Measurements from ENCODE around the gene SYS1.
A peak's percentile ranks its signal among the peaks of the same experiment; 100 is the strongest.

Gene SYS1

GRCh38 chr20:45341939-45342854 is 20.8 kb upstream of the SYS1 start:
- Histone ChIP-seq H3K4me1 (peaks cover 66% of the 10 kb centered on the region), H3K36me3 (ENCODE audit: control insufficient read depth, insufficient read depth, low read length) (no peaks in the 10 kb centered on the region), H3K79me2 (peaks cover 4% of the 10 kb centered on the region), H3K27me3 (ENCODE audit: control insufficient read depth, insufficient read depth, low read length) (no peaks in the 10 kb centered on the region), H3K9me3 (ENCODE audit: control insufficient read depth, low read length) (no peaks in the 10 kb centered on the region), H3K9ac (no peak overlapping the region), H3K4me3 (ENCODE audit: low read depth, low read length) (peak overlapping the region; percentile 28), H3K4me2 (ENCODE audit: low read length) (peak overlapping the region; percentile 45), H2AFZ (peak overlapping the region; percentile 87), H3K27ac (peak overlapping the region; percentile 95)
- no peak for TF ChIP-seq CTCF (IDR thresholded peaks at IDR 0.05)

- Histone ChIP-seq H3K27me3 (ENCODE audit: control insufficient read depth, insufficient read depth, low read length) (no peaks in the 10 kb centered on the region), H3K36me3 (ENCODE audit: control insufficient read depth, insufficient read depth, low read length) (no peaks in the 10 kb centered on the region), H3K9me3 (ENCODE audit: control insufficient read depth, low read length) (no peaks in the 10 kb centered on the region), H3K9ac (no peak overlapping the region), H3K27ac (peak overlapping the region; percentile 95), H2AFZ (peak overlapping the region; percentile 87), H3K79me2 (peaks cover 4% of the 10 kb centered on the region), H3K4me3 (ENCODE audit: low read depth, low read length) (peak overlapping the region; percentile 28), H3K4me2 (ENCODE audit: low read length) (peak overlapping the region; percentile 45), H3K4me1 (peaks cover 61% of the 10 kb centered on the region)
- TF ChIP-seq CTCF (IDR thresholded peaks at IDR 0.05) = no peak
Measured at GRCh38 chr20:45342855-45343531, 20.0 kb upstream of the SYS1 start.

- peaks cover 57% of the 10 kb centered on the region for H3K4me1 ChIP-seq
- no peak overlapping the region for H3K9ac ChIP-seq
- no peak for TF ChIP-seq CTCF (IDR thresholded peaks at IDR 0.05)
- peak overlapping the region; percentile 29 for H3K4me2 ChIP-seq (ENCODE audit: low read length)
- no peaks in the 10 kb centered on the region for H3K36me3 ChIP-seq (ENCODE audit: control insufficient read depth, insufficient read depth, low read length)
- H3K27ac ChIP-seq = peak overlapping the region; percentile 95
- peaks cover 4% of the 10 kb centered on the region for H3K79me2 ChIP-seq
- H3K27me3 ChIP-seq (ENCODE audit: control insufficient read depth, insufficient read depth, low read length) = no peaks in the 10 kb centered on the region
- H3K4me3 ChIP-seq (ENCODE audit: low read depth, low read length) = no peak overlapping the region
- H2AFZ ChIP-seq = no peak overlapping the region
- no peaks in the 10 kb centered on the region for H3K9me3 ChIP-seq (ENCODE audit: control insufficient read depth, low read length)
Measured at GRCh38 chr20:45343532-45344167, 19.3 kb upstream of the SYS1 start.

- H3K4me1 ChIP-seq = peaks cover 56% of the 10 kb centered on the region
- H3K4me3 ChIP-seq (ENCODE audit: low read depth, low read length) = no peak overlapping the region
- H3K9ac ChIP-seq = no peak overlapping the region
- H3K9me3 ChIP-seq (ENCODE audit: control insufficient read depth, low read length) = no peaks in the 10 kb centered on the region
- no peak for TF ChIP-seq CTCF (IDR thresholded peaks at IDR 0.05)
- H3K36me3 ChIP-seq (ENCODE audit: control insufficient read depth, insufficient read depth, low read length) = no peaks in the 10 kb centered on the region
- no peaks in the 10 kb centered on the region for H3K27me3 ChIP-seq (ENCODE audit: control insufficient read depth, insufficient read depth, low read length)
- H3K79me2 ChIP-seq = no peaks in the 10 kb centered on the region
- H3K4me2 ChIP-seq (ENCODE audit: low read length) = peak overlapping the region; percentile 10
- H2AFZ ChIP-seq = no peak overlapping the region
- H3K27ac ChIP-seq = no peak overlapping the region
Measured at GRCh38 chr20:45344168-45344860, 18.6 kb upstream of the SYS1 start.
